B cell (primary cell): ENCODE measurements around the gene BTNL8.

Source experiments
- EZH2 ChIP-seq: IDR thresholded peaks from 2 replicates; pipeline ENCODE4 v1.6.1; 2012; ENCODE audit warnings: borderline replicate concordance, low read depth, mild to moderate bottlenecking, moderate library complexity, low read length; ENCODE audit not compliant: insufficient read depth, poor library complexity, severe bottlenecking
- TF ChIP-seq, protein P1 (sequence below): fragments of 200-600 bp; IDR thresholded peaks from one replicate; pipeline ENCODE4 v1.8.0; 2022; ENCODE audit warnings: antibody characterized with exemption, mild to moderate bottlenecking

DNA sequence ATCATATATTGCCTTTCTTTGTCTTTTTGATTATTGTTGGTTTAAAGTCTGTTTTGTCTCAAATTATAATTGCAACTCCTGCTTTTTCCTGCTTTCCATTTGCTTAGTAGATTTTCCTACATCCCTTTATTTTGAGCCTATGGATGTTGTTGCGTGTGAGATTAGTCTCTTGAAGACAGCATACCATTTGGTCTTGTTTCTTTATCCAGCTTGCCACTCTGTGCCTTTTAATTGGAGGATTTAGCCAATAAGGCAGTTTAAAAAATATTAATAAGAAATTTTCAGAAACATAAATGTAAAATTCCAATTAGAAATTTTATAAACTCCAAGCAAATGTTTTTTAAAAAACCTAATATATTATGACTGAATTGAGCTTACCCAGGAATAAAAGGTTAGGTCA is 24.0 kb downstream of the BTNL8 start:
- TF ChIP-seq, protein P1, sequence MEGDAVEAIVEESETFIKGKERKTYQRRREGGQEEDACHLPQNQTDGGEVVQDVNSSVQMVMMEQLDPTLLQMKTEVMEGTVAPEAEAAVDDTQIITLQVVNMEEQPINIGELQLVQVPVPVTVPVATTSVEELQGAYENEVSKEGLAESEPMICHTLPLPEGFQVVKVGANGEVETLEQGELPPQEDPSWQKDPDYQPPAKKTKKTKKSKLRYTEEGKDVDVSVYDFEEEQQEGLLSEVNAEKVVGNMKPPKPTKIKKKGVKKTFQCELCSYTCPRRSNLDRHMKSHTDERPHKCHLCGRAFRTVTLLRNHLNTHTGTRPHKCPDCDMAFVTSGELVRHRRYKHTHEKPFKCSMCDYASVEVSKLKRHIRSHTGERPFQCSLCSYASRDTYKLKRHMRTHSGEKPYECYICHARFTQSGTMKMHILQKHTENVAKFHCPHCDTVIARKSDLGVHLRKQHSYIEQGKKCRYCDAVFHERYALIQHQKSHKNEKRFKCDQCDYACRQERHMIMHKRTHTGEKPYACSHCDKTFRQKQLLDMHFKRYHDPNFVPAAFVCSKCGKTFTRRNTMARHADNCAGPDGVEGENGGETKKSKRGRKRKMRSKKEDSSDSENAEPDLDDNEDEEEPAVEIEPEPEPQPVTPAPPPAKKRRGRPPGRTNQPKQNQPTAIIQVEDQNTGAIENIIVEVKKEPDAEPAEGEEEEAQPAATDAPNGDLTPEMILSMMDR: no peak
- no peak for TF ChIP-seq EZH2
